HepG2 (cell line): ENCODE measurements around the gene ENHO. TPM values are rescaled to one million over a fixed set of nuclear protein-coding genes. Genes with fewer than 3 reads are reported as not detected.

Source experiments
- ATAC-seq: fragments of 200-7000 bp; cut with Tn5 transposase; 3 replicates; pipeline ENCODE4 v1.9.1; 2020; ENCODE audit warnings: mild to moderate bottlenecking, moderate library complexity
- BruUV-seq: library from RNA; stranded (reverse); fragments of 400-500 nt; replicated peaks from 2 replicates; lab custom pipeline; 2021; lab: Mats Ljungman, UMichigan
- CTCF ChIA-PET: fragments of 300-600 bp; formaldehyde crosslinking; extraction: SDS; loops from one replicate; lab custom pipeline; 2021; ENCODE audit warnings: low total read pairs, inconsistent platforms, low intra/inter-chr PET ratio; lab: Yijun Ruan, JAX
- POLR2A ChIA-PET: fragments of 350-600 bp; sonication (Branson Sonifier 250); formaldehyde crosslinking; loops from one replicate; lab custom pipeline; 2020; ENCODE audit warnings: antibody characterized with exemption, inconsistent platforms; lab: Yijun Ruan, JAX
- DNase-seq: peaks from one replicate; pipeline ENCODE4 v3.0.0-alpha.2; 2015; ENCODE audit warnings: low spot score
- FAIRE-seq: peaks from 3 replicates; lab custom pipeline; 2011; peaks lifted over from hg19 to GRCh38; lab: Jason Lieb, UNC
- H2AFZ ChIP-seq: one replicate; pipeline ENCODE4 v1.6.1; 2011; ENCODE audit warnings: low read length, inconsistent platforms
- H3K27ac ChIP-seq: fragments of 300-600 bp; 3 replicates; pipeline ENCODE4 v1.8.0; 2011; ENCODE audit warnings: mixed run types, mild to moderate bottlenecking, mixed read lengths, low read length, inconsistent platforms; ENCODE audit not compliant: insufficient read depth; ENCODE audit errors: extremely low read length
- H3K27me3 ChIP-seq, 2 experiments: fragments of 200-600 bp in 1 of 2; 2 replicates in 1 of 2; 3 replicates in 1 of 2; pipeline versions ENCODE4 v1.6.0 to v1.8.0; 2011; ENCODE audit warnings: low read length in 2 of 2, mild to moderate bottlenecking in 2 of 2, moderate library complexity in 2 of 2, inconsistent platforms in 1 of 2; ENCODE audit not compliant: insufficient read depth in 2 of 2, control insufficient read depth in 1 of 2
- H3K36me3 ChIP-seq, 2 experiments: fragments of 200-600 bp in 1 of 2; replicated peaks in 1 of 2; 2 replicates in 1 of 2; 3 replicates in 1 of 2; pipeline versions ENCODE4 v1.5.1 to v1.8.0; 2011; ENCODE audit warnings: low read length in 2 of 2, inconsistent platforms in 1 of 2; ENCODE audit not compliant: insufficient read depth in 2 of 2, control insufficient read depth in 1 of 2
- H3K4me1 ChIP-seq: 2 replicates; pipeline ENCODE4 v1.5.1; 2012; ENCODE audit warnings: low read length, inconsistent platforms; ENCODE audit not compliant: insufficient read depth
- H3K4me2 ChIP-seq: 2 replicates; pipeline ENCODE4 v1.6.0; 2011; ENCODE audit warnings: low read depth, low read length, inconsistent platforms
- H3K4me3 ChIP-seq, 3 experiments: fragments of 200-600 bp in 1 of 3; sonication (generic), shearing (Covaris generic) in 1 of 3; replicated peaks in 1 of 3; 2 replicates each; pipeline ENCODE4 v1.5.1; 2011 to 2016; ENCODE audit warnings: low read length in 3 of 3, inconsistent platforms in 2 of 3, low read depth in 2 of 3, mild to moderate bottlenecking in 2 of 3, control low read depth in 1 of 3, mixed read lengths in 1 of 3; ENCODE audit not compliant: insufficient read depth in 1 of 3
- H3K79me2 ChIP-seq: one replicate; pipeline ENCODE4 v1.6.1; 2011; ENCODE audit warnings: low read length, inconsistent platforms; ENCODE audit not compliant: insufficient read depth
- H3K9ac ChIP-seq: 2 replicates; pipeline ENCODE4 v1.6.0; 2011; ENCODE audit warnings: mild to moderate bottlenecking, low read depth, low read length, inconsistent platforms; ENCODE audit not compliant: insufficient read depth
- H3K9me3 ChIP-seq: 2 replicates; pipeline ENCODE4 v1.5.1; 2012; ENCODE audit warnings: mild to moderate bottlenecking, low read length
- H4K20me1 ChIP-seq: 2 replicates; pipeline ENCODE4 v1.6.0; 2011; ENCODE audit warnings: inconsistent platforms, mild to moderate bottlenecking, low read length, moderate library complexity; ENCODE audit not compliant: insufficient read depth
- IRF1 ChIP-seq: sonication (generic); formaldehyde crosslinking; IDR thresholded peaks from 2 replicates; pipeline ENCODE4 v1.4.0; 2020; ENCODE audit warnings: low read depth, mild to moderate bottlenecking, missing genetic modification reagents
- NFE2 ChIP-seq: sonication (generic); formaldehyde crosslinking; IDR thresholded peaks from 2 replicates; pipeline ENCODE4 v1.4.0; 2020; ENCODE audit warnings: missing genetic modification reagents
- ZFP37 ChIP-seq: sonication (generic); formaldehyde crosslinking; IDR thresholded peaks from 2 replicates; pipeline ENCODE4 v1.4.0; 2020; ENCODE audit warnings: missing genetic modification reagents, borderline replicate concordance
- WGBS: methylation state at CpG from one replicate; pipeline ENCODE4 v1.1.6; 2017; ENCODE audit warnings: low lambda C conversion rate; 5-methylcytosine and 5-hydroxymethylcytosine counted together
- in situ Hi-C: cut with HindIII; loops from 2 replicates; pipeline ENCODE4 v1.10.0; 2017; ENCODE audit warnings: low pct_unique_long_range_greater_than_20kb; ENCODE audit not compliant: extremely low pct_ligation_motif_present
- intact Hi-C: fragments of 100-400 bp; cut with micrococcal nuclease; formaldehyde crosslinking; loops from one replicate; pipeline ENCODE4 v1.10.0; 2022; ENCODE audit not compliant: unreplicated experiment
- polyA plus RNA-seq, 8 experiments: library from polyadenylated mRNA; depleted of rRNA in 3 of 8; stranded (reverse) in 7 of 8; unstranded in 1 of 8; fragments of >200 nt; fragmentation: Illumina TruSeq in 4 of 8; extraction: Trizol in 4 of 8; gene quantifications; 2 replicates each; pipeline versions ENCODE4 v1.2.1 to v1.2.3, GENCODE V29; 2011 to 2016; ENCODE audit warnings: low read depth in 4 of 8, missing spikeins in 1 of 8, mixed read lengths in 1 of 8; ENCODE audit not compliant: insufficient read depth in 1 of 8
- total RNA-seq, 5 experiments: library from RNA; depleted of rRNA; stranded (reverse); fragments of >200 nt; fragmentation: Illumina TruSeq; extraction: Trizol; gene quantifications; 2 replicates each; pipeline ENCODE4 v1.2.3, GENCODE V29; 2016; ENCODE audit warnings: low read depth in 1 of 5
- TF ChIP-seq, protein P1 (sequence below): sonication (generic); IDR thresholded peaks from 2 replicates; pipeline ENCODE4 v1.6.1; 2016; ENCODE audit warnings: low read depth, borderline replicate concordance
- TF ChIP-seq, protein P2 (sequence below): sonication (generic); formaldehyde crosslinking; IDR thresholded peaks from 2 replicates; pipeline ENCODE4 v1.8.1; 2023; ENCODE audit warnings: mild to moderate bottlenecking, missing genetic modification reagents, borderline replicate concordance

Gene ENHO
- total and polyA plus RNA-seq, 2 of the 13 experiments (the other 11 are each of a cell fraction or from before 2014, with no cell fraction given): 0.08 to 0.60 TPM

DNA sequence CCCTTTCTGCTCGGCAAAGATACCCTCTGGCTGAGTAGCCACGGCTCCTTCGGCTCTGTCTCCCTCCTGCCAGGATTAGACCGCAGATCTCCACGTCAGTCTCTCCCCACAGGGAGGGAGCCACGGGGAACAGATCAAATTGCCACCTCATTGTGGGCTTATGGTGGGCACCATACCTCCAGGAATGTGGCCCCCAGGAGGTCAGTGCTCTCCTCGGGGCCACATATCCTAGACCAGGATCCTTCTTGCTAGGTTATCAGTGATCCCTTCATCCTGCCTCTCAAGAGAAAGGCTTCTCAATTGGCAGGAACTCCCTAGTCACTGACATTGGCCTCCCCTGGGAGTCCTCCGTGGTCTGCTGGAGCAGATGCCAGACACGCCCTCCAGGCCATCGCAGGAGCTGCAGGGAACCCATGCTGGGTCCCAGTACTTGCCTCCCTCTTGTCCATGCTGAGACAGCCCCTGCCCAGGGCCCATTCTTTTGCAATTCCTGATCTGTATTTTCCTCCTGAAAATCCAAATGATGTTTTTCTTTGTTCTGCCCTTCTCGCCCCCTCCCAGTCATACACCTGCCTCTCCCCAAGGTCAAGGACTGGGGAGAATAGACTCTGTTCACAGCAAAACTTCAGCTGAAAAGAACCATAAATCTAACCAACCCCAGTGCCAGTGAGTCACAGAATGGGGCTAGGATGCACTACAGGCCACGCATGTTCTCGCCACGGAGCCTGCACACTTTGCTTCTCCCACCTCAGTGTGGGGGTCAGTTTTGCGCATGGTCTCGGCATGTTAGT, 31.6 kb upstream of the ENHO start:
- CTCF ChIA-PET: no interaction called here
- Histone ChIP-seq H3K4me3 (no peak overlapping the region), H3K9me3 (no peaks in the 10 kb centered on the region), H3K4me1 (peaks cover 14% of the 10 kb centered on the region), H3K27me3 (peaks cover 8 to 60% of the 10 kb centered on the region in 2 experiments; a peak in 4 of 5 replicates), H3K9ac (no peak overlapping the region), H4K20me1 (peaks cover 2% of the 10 kb centered on the region; the same call in 1 of the 2 replicates), H2AFZ (no peak overlapping the region), H3K27ac (no peak overlapping the region), H3K36me3 (no peaks in the 10 kb centered on the region), H3K4me2 (no peak overlapping the region), H3K79me2 (no peaks in the 10 kb centered on the region)
- POLR2A ChIA-PET: no interaction called here
- in situ Hi-C loops: loop anchor here (5.0 kb wide), 1 partner anchor 38 kb away; no protein-coding TSS in a partner anchor
- intact Hi-C loops: no loop called here
- TF ChIP-seq, protein P1, sequence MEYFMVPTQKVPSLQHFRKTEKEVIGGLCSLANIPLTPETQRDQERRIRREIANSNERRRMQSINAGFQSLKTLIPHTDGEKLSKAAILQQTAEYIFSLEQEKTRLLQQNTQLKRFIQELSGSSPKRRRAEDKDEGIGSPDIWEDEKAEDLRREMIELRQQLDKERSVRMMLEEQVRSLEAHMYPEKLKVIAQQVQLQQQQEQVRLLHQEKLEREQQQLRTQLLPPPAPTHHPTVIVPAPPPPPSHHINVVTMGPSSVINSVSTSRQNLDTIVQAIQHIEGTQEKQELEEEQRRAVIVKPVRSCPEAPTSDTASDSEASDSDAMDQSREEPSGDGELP: no peak
- TF ChIP-seq IRF1 (CRISPR knock-in tag) (no peak), ZFP37 (CRISPR knock-in tag) (no peak), NFE2 (CRISPR knock-in tag) (no peak)
- TF ChIP-seq, protein P2, sequence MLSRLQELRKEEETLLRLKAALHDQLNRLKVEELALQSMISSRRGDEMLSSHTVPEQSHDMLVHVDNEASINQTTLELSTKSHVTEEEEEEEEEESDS (CRISPR knock-in tag): no peak
- WGBS: 38% methylated on average over 14 of the region's 16 CpGs
- ATAC-seq: peak; percentile 31; the same call in 1 of the 3 replicates
- BruUV-seq: no TSS peak
- FAIRE-seq: no peak
- no peak for DNase-seq
